Gastrocnemius medialis (tissue), 4 donors: ENCODE data around the gene NDUFA8. TPM values are rescaled to one million over a fixed set of nuclear protein-coding genes. Genes with fewer than 3 reads are reported as not detected.

ENCODE experiments used
- ATAC-seq, 2 donors: fragments of 150-250 bp; one replicate each; pipeline ENCODE4 v1.9.1; 2016
- DNase-seq, 2 donors: peaks; one replicate each; pipeline ENCODE4 v3.0.0-alpha.2; 2019
- H3K27ac ChIP-seq, 4 donors: fragments of 200-600 bp; sonication (generic); 1 replicate in 1 of 4; 2 replicates in 3 of 4; pipeline ENCODE4 v1.5.1; 2016 to 2018; ENCODE audit warnings: mild to moderate bottlenecking in 2 of 4, moderate library complexity in 1 of 4
- H3K27me3 ChIP-seq, 3 donors: fragments of 200-600 bp; sonication (generic) in 2 of 3; 1 replicate in 1 of 3; 2 replicates in 2 of 3; pipeline versions ENCODE4 v1.5.1 to v1.6.0; 2016 to 2019; ENCODE audit warnings: mild to moderate bottlenecking in 1 of 3, moderate library complexity in 1 of 3
- H3K36me3 ChIP-seq, 2 donors: fragments of 200-600 bp; sonication (generic) in 1 of 2; one replicate each; pipeline ENCODE4 v1.5.1; 2017 to 2018
- H3K4me1 ChIP-seq, 2 donors: fragments of 200-600 bp; sonication (generic) in 1 of 2; one replicate each; pipeline ENCODE4 v1.5.1; 2016 to 2017; ENCODE audit warnings: mild to moderate bottlenecking in 2 of 2
- H3K4me3 ChIP-seq, 4 donors: fragments of 200-600 bp; sonication (generic) in 3 of 4; 1 replicate in 1 of 4; 2 replicates in 3 of 4; pipeline ENCODE4 v1.5.1; 2016 to 2019; ENCODE audit warnings: mild to moderate bottlenecking in 2 of 4
- H3K9me3 ChIP-seq, 3 donors: fragments of 200-600 bp; sonication (generic) in 2 of 3; 1 replicate in 1 of 3; 2 replicates in 2 of 3; pipeline ENCODE4 v1.5.1; 2016 to 2019
- CTCF ChIP-seq, 5 experiments: fragments of 450-650 bp in 3 of 5; fragments of 200-600 bp in 2 of 5; sonication (generic) in 2 of 5; IDR thresholded peaks in 4 of 5; conservative IDR thresholded peaks in 1 of 5; 1 replicate in 4 of 5; 2 replicates in 1 of 5; pipeline ENCODE4 v1.5.1; 2016 to 2019; ENCODE audit warnings: antibody characterized with exemption in 5 of 5, mild to moderate bottlenecking in 3 of 5, moderate library complexity in 3 of 5
- POLR2A ChIP-seq, 2 donors: fragments of 450-650 bp; IDR thresholded peaks; one replicate each; pipeline ENCODE4 v1.6.1; 2017; ENCODE audit warnings: antibody characterized with exemption in 2 of 2, mild to moderate bottlenecking in 2 of 2, moderate library complexity in 2 of 2
- in situ Hi-C, 4 donors: fragments of 200-750 bp; cut with MboI; loops; one replicate each; pipeline versions ENCODE4 v1.15.0 to v1.8.0; 2017; ENCODE audit warnings: low sequenced_read_pairs in 4 of 4
- intact Hi-C: fragments of 100-400 bp; cut with DNase I; formaldehyde crosslinking; loops from one replicate; pipeline ENCODE4 v1.15.1; 2023; ENCODE audit warnings: low total_unique reads
- total RNA-seq, 4 donors: library from RNA; depleted of rRNA; stranded (reverse); fragments of >200 nt; gene quantifications; one replicate each; pipeline versions ENCODE4 v1.1.0 to v1.2.3, GENCODE V29; 2016

Gene NDUFA8
- total RNA-seq, 4 donors from 2014 or later: 51.0 to 114 (median 92.8) TPM

GRCh38 chr9:122129969-122130368 is 29.6 kb downstream of the NDUFA8 start:
- H3K4me1 ChIP-seq: peaks cover 5 to 18% of the 10 kb centered on the region in 2 donors
- H3K27me3 ChIP-seq: peaks cover 9 to 18% (median 14%) of the 10 kb centered on the region in 3 donors
- no peak overlapping the region for H3K27ac ChIP-seq
- H3K9me3 ChIP-seq: no peaks in the 10 kb centered on the region
- DNase-seq (no peak), ATAC-seq (no peak)
- H3K4me3 ChIP-seq: no peak overlapping the region
- no peaks in the 10 kb centered on the region for H3K36me3 ChIP-seq
- intact Hi-C loops: loop anchor here (10.0 kb wide), 4 partner anchors 85 to 685 kb away; partner anchors contain the start of genes MRRF and RBM18
- TF ChIP-seq CTCF (IDR thresholded peaks at IDR 0.05 in 4 of 5, conservative IDR thresholded peaks at IDR 0.05 in 1 of 5) (no peak), POLR2A (IDR thresholded peaks at IDR 0.05) (no peak)
- in situ Hi-C loops: loop anchor here in 3 of 4 donors (10.0 to 25.0 kb wide), 3 partner anchors 225 to 685 kb away; partner anchors contain the start of gene OR1K1 (in 1 of the 3)

- DNase-seq (no peak), ATAC-seq (no peak)
- Histone ChIP-seq H3K4me3 (no peak overlapping the region), H3K4me1 (peaks cover 5 to 18% of the 10 kb centered on the region in 2 donors), H3K27me3 (peaks cover 9 to 18% (median 14%) of the 10 kb centered on the region in 3 donors), H3K27ac (peak overlapping the region in 3 of 4 donors; percentile 32 to 35 (median 34)), H3K9me3 (no peaks in the 10 kb centered on the region), H3K36me3 (no peaks in the 10 kb centered on the region)
- in situ Hi-C loops: loop anchor here in 3 of 4 donors (10.0 to 25.0 kb wide), 3 partner anchors 226 to 686 kb away; partner anchors contain the start of gene OR1K1 (in 1 of the 3)
- TF ChIP-seq POLR2A (IDR thresholded peaks at IDR 0.05) (no peak), CTCF (IDR thresholded peaks at IDR 0.05 in 4 of 5, conservative IDR thresholded peaks at IDR 0.05 in 1 of 5) (no peak)
- intact Hi-C loops: loop anchor here (10.0 kb wide), 4 partner anchors 86 to 686 kb away; partner anchors contain the start of genes MRRF and RBM18
Observed at GRCh38 chr9:122128969-122129343, 30.6 kb downstream of the NDUFA8 start.

- Histone ChIP-seq H3K4me3 (no peak overlapping the region), H3K27me3 (peaks cover 9 to 18% (median 14%) of the 10 kb centered on the region in 3 donors), H3K4me1 (peaks cover 5 to 16% of the 10 kb centered on the region in 2 donors), H3K9me3 (no peaks in the 10 kb centered on the region), H3K27ac (peak overlapping the region in 3 of 4 donors; percentile 32 to 57 (median 43)), H3K36me3 (no peaks in the 10 kb centered on the region)
- in situ Hi-C loops: loop anchor here in 3 of 4 donors (10.0 to 25.0 kb wide), 3 partner anchors 227 to 687 kb away; partner anchors contain the start of gene OR1K1 (in 1 of the 3)
- DNase-seq (no peak), ATAC-seq (peak in 1 of 2 donors; percentile 24)
- TF ChIP-seq POLR2A (IDR thresholded peaks at IDR 0.05): no peak
- no peak for TF ChIP-seq CTCF (IDR thresholded peaks at IDR 0.05 in 4 of 5, conservative IDR thresholded peaks at IDR 0.05 in 1 of 5)
- intact Hi-C loops: loop anchor here (10.0 kb wide), 4 partner anchors 87 to 687 kb away; partner anchors contain the start of genes MRRF and RBM18
Observed at GRCh38 chr9:122128007-122128968, 31.3 kb downstream of the NDUFA8 start.

GRCh38 chr9:122127396-122127798 is 32.2 kb downstream of the NDUFA8 start:
- H3K9me3 ChIP-seq: no peaks in the 10 kb centered on the region
- H3K4me3 ChIP-seq: no peak overlapping the region
- ATAC-seq: no peak
- H3K36me3 ChIP-seq: no peaks in the 10 kb centered on the region
- TF ChIP-seq CTCF (IDR thresholded peaks at IDR 0.05 in 4 of 5, conservative IDR thresholded peaks at IDR 0.05 in 1 of 5) (no peak), POLR2A (IDR thresholded peaks at IDR 0.05) (no peak)
- intact Hi-C loops: loop anchor here (10.0 kb wide), 4 partner anchors 87 to 687 kb away; partner anchors contain the start of genes MRRF and RBM18
- in situ Hi-C loops: loop anchor here in 3 of 4 donors (10.0 to 25.0 kb wide), 3 partner anchors 227 to 687 kb away; partner anchors contain the start of gene OR1K1 (in 1 of the 3)
- H3K27me3 ChIP-seq: peaks cover 9 to 18% (median 14%) of the 10 kb centered on the region in 3 donors
- H3K27ac ChIP-seq: peak overlapping the region in 2 of 4 donors; percentile 32 to 43
- DNase-seq: no peak
- H3K4me1 ChIP-seq: peaks cover 0 to 13% of the 10 kb centered on the region in 2 donors
